ENCODE results near the gene RBMS1. TPM values are rescaled to one million over a fixed set of nuclear protein-coding genes. Genes with fewer than 3 reads are reported as not detected.

The RBMS1 gene
- total and polyA plus RNA-seq, 7 donors = 8.4 to 43.2 (median 24.1) TPM

GRCh38 chr2:160299540-160299939 lies 194.1 kb downstream of the RBMS1 start:
- Histone ChIP-seq H3K36me3 (ENCODE audit: insufficient read depth in 1 of 2, low read depth in 1 of 2) (peaks cover 12 to 34% of the 10 kb centered on the region in 2 donors), H3K4me3 (no peak overlapping the region), H3K4me1 (peaks cover 36% of the 10 kb centered on the region), H3K27me3 (ENCODE audit: insufficient read depth in 3 of 3, low read length in 2 of 3) (no peaks in the 10 kb centered on the region), H3K27ac (no peak overlapping the region), H3K9me3 (no peaks in the 10 kb centered on the region)
- intact Hi-C loops (cut with DNase I) = no loop called here
- DNase-seq = no peak
- no peak for ATAC-seq
- no peak for TF ChIP-seq CTCF (IDR thresholded peaks at IDR 0.05)
- WGBS, 3 donors = 80% methylated on average over 3 of the region's 3 CpGs

- WGBS, 3 donors = 97 to 100% (median 97%) methylated on average over 1 of the region's 1 CpG
- intact Hi-C loops (cut with DNase I) = no loop called here
- no peak for TF ChIP-seq CTCF (IDR thresholded peaks at IDR 0.05)
- H3K4me3 ChIP-seq = no peak overlapping the region
- H3K36me3 ChIP-seq (ENCODE audit: insufficient read depth in 1 of 2, low read depth in 1 of 2) = peaks cover 12 to 34% of the 10 kb centered on the region in 2 donors
- H3K9me3 ChIP-seq = no peaks in the 10 kb centered on the region
- peaks cover 36% of the 10 kb centered on the region for H3K4me1 ChIP-seq
- DNase-seq (no peak), ATAC-seq (no peak)
- no peaks in the 10 kb centered on the region for H3K27me3 ChIP-seq (ENCODE audit: insufficient read depth in 3 of 3, low read length in 2 of 3)
- H3K27ac ChIP-seq = no peak overlapping the region
These were observed 194.6 kb downstream of the RBMS1 start for GRCh38 chr2:160298960-160299359.

- TF ChIP-seq CTCF (IDR thresholded peaks at IDR 0.05) = no peak
- Histone ChIP-seq H3K27me3 (ENCODE audit: insufficient read depth in 3 of 3, low read length in 2 of 3) (no peaks in the 10 kb centered on the region), H3K9me3 (no peaks in the 10 kb centered on the region), H3K4me3 (no peak overlapping the region), H3K36me3 (ENCODE audit: insufficient read depth in 1 of 2, low read depth in 1 of 2) (peaks cover 9 to 23% of the 10 kb centered on the region in 2 donors), H3K27ac (no peak overlapping the region), H3K4me1 (peaks cover 53% of the 10 kb centered on the region)
- intact Hi-C loops (cut with DNase I) = no loop called here
- DNase-seq = no peak
- no peak for ATAC-seq
- 59 to 79% (median 64%) methylated on average over 7 of the region's 7 CpGs for WGBS, 3 donors
These were observed 197.9 kb downstream of the RBMS1 start for GRCh38 chr2:160295519-160296207.

- no peak for TF ChIP-seq CTCF (IDR thresholded peaks at IDR 0.05)
- H3K4me1 ChIP-seq = peaks cover 59% of the 10 kb centered on the region
- ATAC-seq (no peak), DNase-seq (no peak)
- H3K9me3 ChIP-seq = no peaks in the 10 kb centered on the region
- H3K36me3 ChIP-seq (ENCODE audit: insufficient read depth in 1 of 2, low read depth in 1 of 2) = peaks cover 4 to 19% of the 10 kb centered on the region in 2 donors
- H3K4me3 ChIP-seq = no peak overlapping the region
- H3K27ac ChIP-seq = peak overlapping the region; percentile 71
- no peaks in the 10 kb centered on the region for H3K27me3 ChIP-seq (ENCODE audit: insufficient read depth in 3 of 3, low read length in 2 of 3)
- intact Hi-C loops (cut with DNase I) = no loop called here
These were observed 198.7 kb downstream of the RBMS1 start for GRCh38 chr2:160294889-160295288.

GRCh38 chr2:160294339-160294803 lies 199.2 kb downstream of the RBMS1 start:
- H3K36me3 ChIP-seq (ENCODE audit: insufficient read depth in 1 of 2, low read depth in 1 of 2) = peaks cover 0 to 16% of the 10 kb centered on the region in 2 donors
- intact Hi-C loops (cut with DNase I) = no loop called here
- H3K4me1 ChIP-seq = peaks cover 62% of the 10 kb centered on the region
- no peak for TF ChIP-seq CTCF (IDR thresholded peaks at IDR 0.05)
- H3K4me3 ChIP-seq = no peak overlapping the region
- peak overlapping the region; percentile 71 for H3K27ac ChIP-seq
- ATAC-seq (peak; percentile 73 to 85 (median 78)), DNase-seq (peak; percentile 65 to 68)
- WGBS, 3 donors = 33 to 43% (median 36%) methylated on average over 5 of the region's 5 CpGs
- H3K9me3 ChIP-seq = no peaks in the 10 kb centered on the region
- no peaks in the 10 kb centered on the region for H3K27me3 ChIP-seq (ENCODE audit: insufficient read depth in 3 of 3, low read length in 2 of 3)
